HG02840 (cell line): ENCODE results near the gene THOP1.
A peak's percentile ranks its signal among the peaks of the same experiment; 100 is the strongest.
"Not testable (repeated sequence)": the region's sequence is repeated elsewhere in the genome, so short reads cannot be mapped to it uniquely, and the experiment has no call there.

Experiments
- ATAC-seq: cut with Tn5 transposase; IDR thresholded peaks from one replicate; pipeline ENCODE4 v1.9.1; 2021; ENCODE audit warnings: mild to moderate bottlenecking, moderate library complexity, moderate number of reproducible peaks; ENCODE audit not compliant: unreplicated experiment, low FRiP score

THOP1 gene

GRCh38 chr19:2779121-2779740 is 6.1 kb upstream of the THOP1 start:
- no peak for ATAC-seq

- no peak for ATAC-seq
Observed at GRCh38 chr19:2780284-2780683, 5.0 kb upstream of the THOP1 start.

- ATAC-seq: no peak
Observed at GRCh38 chr19:2782329-2782935, 2.9 kb upstream of the THOP1 start.

- ATAC-seq: peak; percentile 73
Observed at GRCh38 chr19:2782936-2783780, 2.1 kb upstream of the THOP1 start, which contains the start of gene SGTA. Gene SGTA, minus strand, starts transcription at chr19:2783273. Its CDS starts 14,205 bp downstream, at chr19:2769068.

GRCh38 chr19:2783781-2784145 is 1.5 kb upstream of the THOP1 start:
- ATAC-seq: no peak

- no peak for ATAC-seq
Observed at GRCh38 chr19:2787115-2787514, 1.8 kb downstream of the THOP1 start.

- ATAC-seq: no peak
Observed at GRCh38 chr19:2788237-2788636, 2.9 kb downstream of the THOP1 start.

- no peak for ATAC-seq
Observed at GRCh38 chr19:2790194-2790556, 4.9 kb downstream of the THOP1 start.

- ATAC-seq: no peak
Observed at GRCh38 chr19:2790557-2791271, 5.4 kb downstream of the THOP1 start.

- no peak for ATAC-seq
Observed at GRCh38 chr19:2791440-2791839, 6.1 kb downstream of the THOP1 start.

GRCh38 chr19:2791876-2792275 is 6.6 kb downstream of the THOP1 start:
- no peak for ATAC-seq

GRCh38 chr19:2792666-2793065 is 7.4 kb downstream of the THOP1 start:
- ATAC-seq: not testable (repeated sequence)

- no peak for ATAC-seq
Observed at GRCh38 chr19:2793126-2793525, 7.8 kb downstream of the THOP1 start.

GRCh38 chr19:2793577-2793976 is 8.3 kb downstream of the THOP1 start:
- no peak for ATAC-seq

- no peak for ATAC-seq
Observed at GRCh38 chr19:2795827-2796658, 10.7 kb downstream of the THOP1 start.

- no peak for ATAC-seq
Observed at GRCh38 chr19:2796659-2797266, 11.5 kb downstream of the THOP1 start.

- no peak for ATAC-seq
Observed at GRCh38 chr19:2797280-2797679, 12.0 kb downstream of the THOP1 start.

- ATAC-seq: no peak
Observed at GRCh38 chr19:2798158-2798685, 12.9 kb downstream of the THOP1 start.

GRCh38 chr19:2798733-2799132 is 13.4 kb downstream of the THOP1 start:
- no peak for ATAC-seq
